Measurements from ENCODE around the gene TMTC1.
A peak's percentile ranks its signal among the peaks of the same experiment; 100 is the strongest.

TMTC1 gene

GRCh38 chr12:29741342-29742241 lies 42.1 kb downstream of the TMTC1 start:
- Histone ChIP-seq H3K27ac (ENCODE audit: low read length) (no peak overlapping the region), H3K4me3 (ENCODE audit: low read length in 2 of 2) (no peak overlapping the region), H3K9me3 (ENCODE audit: control insufficient read depth in 2 of 2, low read length in 2 of 2) (no peaks in the 10 kb centered on the region)

GRCh38 chr12:29739279-29739991 lies 44.3 kb downstream of the TMTC1 start:
- peaks cover 32% of the 10 kb centered on the region for H3K4me1 ChIP-seq (ENCODE audit: control insufficient read depth, insufficient read depth, low read length)
- no peaks in the 10 kb centered on the region for H3K9me3 ChIP-seq (ENCODE audit: control insufficient read depth in 2 of 2, low read length in 2 of 2)
- no peak overlapping the region for H3K4me3 ChIP-seq (ENCODE audit: low read length in 2 of 2)
- no peak overlapping the region for H3K27ac ChIP-seq (ENCODE audit: low read length)
- H3K27me3 ChIP-seq (ENCODE audit: control insufficient read depth in 1 of 2, insufficient read depth in 2 of 2, low read length in 2 of 2) = no peaks in the 10 kb centered on the region
- peaks cover 7 to 8% of the 10 kb centered on the region in 2 donors for H3K36me3 ChIP-seq (ENCODE audit: control insufficient read depth in 2 of 2, insufficient read depth in 2 of 2, low read length in 2 of 2)
- no peak overlapping the region for H3K9ac ChIP-seq (ENCODE audit: low read length in 2 of 2)

More at GRCh38 chr12:29741342-29742241, 42.1 kb downstream of the TMTC1 start:
- Histone ChIP-seq H3K4me1 (ENCODE audit: control insufficient read depth, insufficient read depth, low read length) (peaks cover 17% of the 10 kb centered on the region), H3K27me3 (ENCODE audit: control insufficient read depth in 1 of 2, insufficient read depth in 2 of 2, low read length in 2 of 2) (no peaks in the 10 kb centered on the region), H3K36me3 (ENCODE audit: control insufficient read depth in 2 of 2, insufficient read depth in 2 of 2, low read length in 2 of 2) (peaks cover 4 to 7% of the 10 kb centered on the region in 2 donors), H3K9ac (ENCODE audit: low read length in 2 of 2) (no peak overlapping the region)

GRCh38 chr12:29738365-29738764 lies 45.4 kb downstream of the TMTC1 start:
- Histone ChIP-seq H3K9ac (ENCODE audit: low read length in 2 of 2) (no peak overlapping the region), H3K9me3 (ENCODE audit: control insufficient read depth in 2 of 2, low read length in 2 of 2) (no peaks in the 10 kb centered on the region), H3K4me1 (ENCODE audit: control insufficient read depth, insufficient read depth, low read length) (peaks cover 36% of the 10 kb centered on the region), H3K27ac (ENCODE audit: low read length) (no peak overlapping the region), H3K4me3 (ENCODE audit: low read length in 2 of 2) (no peak overlapping the region), H3K36me3 (ENCODE audit: control insufficient read depth in 2 of 2, insufficient read depth in 2 of 2, low read length in 2 of 2) (peaks cover 5 to 6% of the 10 kb centered on the region in 2 donors), H3K27me3 (ENCODE audit: control insufficient read depth in 1 of 2, insufficient read depth in 2 of 2, low read length in 2 of 2) (no peaks in the 10 kb centered on the region)

- H3K9ac ChIP-seq (ENCODE audit: low read length in 2 of 2) = no peak overlapping the region
- no peaks in the 10 kb centered on the region for H3K27me3 ChIP-seq (ENCODE audit: control insufficient read depth in 1 of 2, insufficient read depth in 2 of 2, low read length in 2 of 2)
- H3K4me1 ChIP-seq (ENCODE audit: control insufficient read depth, insufficient read depth, low read length) = peaks cover 38% of the 10 kb centered on the region
- peaks cover 5 to 6% of the 10 kb centered on the region in 2 donors for H3K36me3 ChIP-seq (ENCODE audit: control insufficient read depth in 2 of 2, insufficient read depth in 2 of 2, low read length in 2 of 2)
- no peak overlapping the region for H3K27ac ChIP-seq (ENCODE audit: low read length)
- no peaks in the 10 kb centered on the region for H3K9me3 ChIP-seq (ENCODE audit: control insufficient read depth in 2 of 2, low read length in 2 of 2)
- no peak overlapping the region for H3K4me3 ChIP-seq (ENCODE audit: low read length in 2 of 2)
These were observed 46.1 kb downstream of the TMTC1 start for GRCh38 chr12:29737644-29738043.

- Histone ChIP-seq H3K27ac (ENCODE audit: low read length) (peak overlapping the region; percentile 42), H3K9ac (ENCODE audit: low read length in 2 of 2) (no peak overlapping the region), H3K36me3 (ENCODE audit: control insufficient read depth in 2 of 2, insufficient read depth in 2 of 2, low read length in 2 of 2) (peaks cover 5 to 6% of the 10 kb centered on the region in 2 donors), H3K27me3 (ENCODE audit: control insufficient read depth in 1 of 2, insufficient read depth in 2 of 2, low read length in 2 of 2) (no peaks in the 10 kb centered on the region), H3K9me3 (ENCODE audit: control insufficient read depth in 2 of 2, low read length in 2 of 2) (no peaks in the 10 kb centered on the region), H3K4me1 (ENCODE audit: control insufficient read depth, insufficient read depth, low read length) (peaks cover 43% of the 10 kb centered on the region), H3K4me3 (ENCODE audit: low read length in 2 of 2) (peak overlapping the region in 1 of 2 donors; percentile 22)
These were observed 48.1 kb downstream of the TMTC1 start for GRCh38 chr12:29735604-29736003.

GRCh38 chr12:29734734-29735133 lies 49.0 kb downstream of the TMTC1 start:
- peak overlapping the region; percentile 42 for H3K27ac ChIP-seq (ENCODE audit: low read length)
- H3K9me3 ChIP-seq (ENCODE audit: control insufficient read depth in 2 of 2, low read length in 2 of 2) = no peaks in the 10 kb centered on the region
- peaks cover 51% of the 10 kb centered on the region for H3K4me1 ChIP-seq (ENCODE audit: control insufficient read depth, insufficient read depth, low read length)
- no peaks in the 10 kb centered on the region for H3K27me3 ChIP-seq (ENCODE audit: control insufficient read depth in 1 of 2, insufficient read depth in 2 of 2, low read length in 2 of 2)
- peak overlapping the region in 1 of 2 donors; percentile 7 for H3K9ac ChIP-seq (ENCODE audit: low read length in 2 of 2)
- peak overlapping the region in 1 of 2 donors; percentile 24 for H3K4me3 ChIP-seq (ENCODE audit: low read length in 2 of 2)
- H3K36me3 ChIP-seq (ENCODE audit: control insufficient read depth in 2 of 2, insufficient read depth in 2 of 2, low read length in 2 of 2) = peaks cover 5 to 6% of the 10 kb centered on the region in 2 donors

- Histone ChIP-seq H3K27ac (ENCODE audit: low read length) (peak overlapping the region; percentile 42), H3K9me3 (ENCODE audit: control insufficient read depth in 2 of 2, low read length in 2 of 2) (no peaks in the 10 kb centered on the region), H3K9ac (ENCODE audit: low read length in 2 of 2) (peak overlapping the region in 1 of 2 donors; percentile 7), H3K27me3 (ENCODE audit: control insufficient read depth in 1 of 2, insufficient read depth in 2 of 2, low read length in 2 of 2) (no peaks in the 10 kb centered on the region), H3K4me1 (ENCODE audit: control insufficient read depth, insufficient read depth, low read length) (peaks cover 55% of the 10 kb centered on the region), H3K4me3 (ENCODE audit: low read length in 2 of 2) (peak overlapping the region in 1 of 2 donors; percentile 24), H3K36me3 (ENCODE audit: control insufficient read depth in 2 of 2, insufficient read depth in 2 of 2, low read length in 2 of 2) (peaks cover 5 to 6% of the 10 kb centered on the region in 2 donors)
These were observed 49.4 kb downstream of the TMTC1 start for GRCh38 chr12:29734305-29734704.

- Histone ChIP-seq H3K4me1 (ENCODE audit: control insufficient read depth, insufficient read depth, low read length) (peaks cover 55% of the 10 kb centered on the region), H3K9me3 (ENCODE audit: control insufficient read depth in 2 of 2, low read length in 2 of 2) (no peaks in the 10 kb centered on the region), H3K9ac (ENCODE audit: low read length in 2 of 2) (no peak overlapping the region), H3K36me3 (ENCODE audit: control insufficient read depth in 2 of 2, insufficient read depth in 2 of 2, low read length in 2 of 2) (peaks cover 5 to 6% of the 10 kb centered on the region in 2 donors), H3K27ac (ENCODE audit: low read length) (peak overlapping the region; percentile 67), H3K4me3 (ENCODE audit: low read length in 2 of 2) (no peak overlapping the region), H3K27me3 (ENCODE audit: control insufficient read depth in 1 of 2, insufficient read depth in 2 of 2, low read length in 2 of 2) (no peaks in the 10 kb centered on the region)
These were observed 50.2 kb downstream of the TMTC1 start for GRCh38 chr12:29733501-29733900.

- H3K4me1 ChIP-seq (ENCODE audit: control insufficient read depth, insufficient read depth, low read length) = peaks cover 55% of the 10 kb centered on the region
- H3K9me3 ChIP-seq (ENCODE audit: control insufficient read depth in 2 of 2, low read length in 2 of 2) = no peaks in the 10 kb centered on the region
- H3K9ac ChIP-seq (ENCODE audit: low read length in 2 of 2) = no peak overlapping the region
- H3K27ac ChIP-seq (ENCODE audit: low read length) = peak overlapping the region; percentile 67
- H3K36me3 ChIP-seq (ENCODE audit: control insufficient read depth in 2 of 2, insufficient read depth in 2 of 2, low read length in 2 of 2) = peaks cover 5 to 6% of the 10 kb centered on the region in 2 donors
- H3K4me3 ChIP-seq (ENCODE audit: low read length in 2 of 2) = no peak overlapping the region
- no peaks in the 10 kb centered on the region for H3K27me3 ChIP-seq (ENCODE audit: control insufficient read depth in 1 of 2, insufficient read depth in 2 of 2, low read length in 2 of 2)
These were observed 50.7 kb downstream of the TMTC1 start for GRCh38 chr12:29733060-29733459.

GRCh38 chr12:29732593-29732992 lies 51.1 kb downstream of the TMTC1 start:
- H3K4me1 ChIP-seq (ENCODE audit: control insufficient read depth, insufficient read depth, low read length) = peaks cover 52% of the 10 kb centered on the region
- no peaks in the 10 kb centered on the region for H3K27me3 ChIP-seq (ENCODE audit: control insufficient read depth in 1 of 2, insufficient read depth in 2 of 2, low read length in 2 of 2)
- peak overlapping the region; percentile 67 for H3K27ac ChIP-seq (ENCODE audit: low read length)
- no peak overlapping the region for H3K9ac ChIP-seq (ENCODE audit: low read length in 2 of 2)
- peaks cover 5% of the 10 kb centered on the region in 2 donors for H3K36me3 ChIP-seq (ENCODE audit: control insufficient read depth in 2 of 2, insufficient read depth in 2 of 2, low read length in 2 of 2)
- H3K4me3 ChIP-seq (ENCODE audit: low read length in 2 of 2) = no peak overlapping the region
- no peaks in the 10 kb centered on the region for H3K9me3 ChIP-seq (ENCODE audit: control insufficient read depth in 2 of 2, low read length in 2 of 2)
